GM21515 (cell line): ENCODE measurements around the gene NBPF1.
"Not testable (repeated sequence)": the region's sequence is repeated elsewhere in the genome, so short reads cannot be mapped to it uniquely, and the experiment has no call there.

Experiments used
- ATAC-seq: cut with Tn5 transposase; IDR thresholded peaks from one replicate; pipeline ENCODE4 v1.9.1; 2021; ENCODE audit not compliant: unreplicated experiment

Gene NBPF1

DNA sequence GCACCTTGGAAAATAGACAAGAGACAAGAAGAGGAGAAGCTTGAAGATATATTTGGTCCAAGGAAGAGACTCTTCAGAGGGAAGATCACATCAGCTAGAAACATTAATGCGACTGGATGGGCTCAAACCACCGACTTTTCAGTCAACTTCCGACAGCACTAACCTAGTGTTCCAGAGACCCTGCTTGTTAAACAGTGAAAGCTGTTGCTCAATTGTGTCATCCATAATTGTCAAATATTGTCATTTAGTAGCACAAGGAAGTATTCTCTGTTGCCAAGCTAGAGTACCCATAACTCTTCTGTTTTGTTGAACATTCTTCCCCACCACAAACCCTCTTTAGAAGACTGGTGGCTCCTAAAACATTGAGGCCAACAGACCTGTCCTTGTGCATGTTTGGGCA lies 56.3 kb downstream of the NBPF1 start:
- ATAC-seq: not testable (repeated sequence)

DNA sequence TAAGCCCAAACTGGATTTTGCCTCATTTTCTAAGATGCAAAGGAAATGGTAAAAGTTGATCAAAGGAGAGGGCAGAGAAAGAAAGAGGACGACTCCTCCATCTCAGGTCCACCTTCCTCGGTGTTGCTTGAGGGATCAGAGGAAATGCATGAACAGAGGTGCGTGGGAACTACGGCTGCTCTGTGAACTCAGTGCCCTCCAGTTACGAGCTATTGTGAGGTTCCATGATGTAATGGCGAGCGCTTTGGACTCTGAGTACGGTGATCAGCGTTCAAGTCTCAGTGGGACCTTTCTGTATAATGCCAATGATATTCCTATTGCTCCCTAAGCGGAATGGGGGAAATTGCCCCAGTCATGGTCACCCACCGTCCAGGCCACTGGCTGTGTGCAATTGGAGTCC lies 60.1 kb downstream of the NBPF1 start:
- not testable (repeated sequence) for ATAC-seq

DNA sequence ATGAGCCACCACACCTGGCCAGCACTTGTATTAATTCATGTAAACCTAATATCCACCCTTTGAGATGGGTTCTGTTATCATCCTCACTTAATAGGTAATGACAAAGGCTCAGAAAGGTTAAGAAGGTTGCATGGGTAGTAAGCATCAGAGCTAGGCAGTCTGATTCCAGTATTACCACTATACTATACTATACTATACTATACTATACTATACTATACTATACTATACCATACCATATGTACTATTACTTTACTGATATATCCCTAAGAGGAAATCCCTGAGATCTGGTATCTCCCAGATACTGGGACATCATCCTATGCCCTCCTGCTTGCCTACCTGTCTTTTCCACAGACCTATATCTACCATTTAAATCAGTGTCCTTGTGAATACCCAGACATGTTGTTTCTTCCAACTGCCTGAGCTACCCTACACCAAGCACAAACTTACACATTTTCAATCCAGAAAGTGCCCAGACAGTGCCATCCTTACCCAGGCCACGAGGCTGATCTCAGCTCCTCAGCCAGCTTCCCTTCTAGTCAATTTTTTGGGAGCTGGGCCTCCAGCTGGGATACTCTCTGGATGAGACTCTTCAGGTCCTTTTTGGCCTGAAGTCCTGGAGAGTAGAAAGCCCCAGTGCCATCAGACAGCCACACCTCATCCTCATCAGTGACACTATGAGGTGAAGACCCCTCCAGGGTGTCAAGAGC lies 63.0 kb downstream of the NBPF1 start:
- ATAC-seq: not testable (repeated sequence)

DNA sequence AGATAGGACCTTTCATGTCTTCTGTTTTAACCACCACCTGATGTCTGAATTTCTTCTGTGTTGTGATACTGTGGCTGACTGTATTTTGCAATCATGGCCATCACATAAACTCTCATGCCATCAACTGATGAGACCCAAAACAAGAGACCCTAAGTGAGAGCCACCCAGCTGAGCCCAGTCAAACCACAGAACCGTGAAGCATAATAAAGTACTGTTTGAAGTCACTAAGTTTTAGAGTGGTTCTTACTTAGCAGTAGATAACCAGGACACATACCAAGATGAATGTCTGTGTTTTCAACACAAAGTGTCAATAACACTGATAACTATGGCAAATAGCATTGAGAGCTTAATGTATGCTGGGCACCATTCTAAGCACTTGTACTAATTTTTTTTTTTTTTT lies 63.8 kb downstream of the NBPF1 start:
- ATAC-seq: not testable (repeated sequence)

DNA sequence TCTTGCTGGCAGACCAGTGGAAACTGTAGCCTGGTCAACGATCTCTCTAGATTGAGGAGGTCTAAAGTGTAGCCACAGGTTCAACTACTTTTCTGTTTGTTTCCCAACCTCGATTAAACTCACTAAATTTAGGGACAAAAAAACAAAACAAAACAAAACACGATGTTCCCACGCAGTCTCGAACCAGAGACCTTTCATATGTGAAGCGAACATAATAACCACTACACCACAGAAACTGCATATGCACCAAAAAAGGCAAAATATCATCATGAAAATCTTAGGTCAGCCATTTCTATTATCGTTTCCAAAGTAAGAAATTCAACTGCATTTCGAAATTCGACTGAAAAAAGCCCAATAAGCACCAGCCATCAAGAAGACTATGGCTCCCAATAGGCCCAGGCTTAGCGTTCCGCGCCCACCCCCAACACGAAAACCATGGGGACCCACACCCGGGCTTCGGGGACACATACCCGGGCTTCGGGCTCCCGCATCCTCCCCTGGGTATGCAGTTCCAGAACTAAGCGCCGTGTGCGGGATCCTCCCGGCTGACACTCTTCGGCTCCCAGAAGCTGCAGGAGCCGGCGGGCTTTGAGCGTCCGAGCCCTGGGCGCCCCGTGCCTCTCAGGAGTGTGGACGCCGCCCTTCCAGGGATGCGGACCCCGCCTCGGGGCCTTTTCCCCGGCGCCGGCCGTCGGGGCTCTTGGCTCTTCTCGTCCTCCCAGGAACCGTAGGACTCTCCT lies 65.7 kb downstream of the NBPF1 start:
- not testable (repeated sequence) for ATAC-seq

DNA sequence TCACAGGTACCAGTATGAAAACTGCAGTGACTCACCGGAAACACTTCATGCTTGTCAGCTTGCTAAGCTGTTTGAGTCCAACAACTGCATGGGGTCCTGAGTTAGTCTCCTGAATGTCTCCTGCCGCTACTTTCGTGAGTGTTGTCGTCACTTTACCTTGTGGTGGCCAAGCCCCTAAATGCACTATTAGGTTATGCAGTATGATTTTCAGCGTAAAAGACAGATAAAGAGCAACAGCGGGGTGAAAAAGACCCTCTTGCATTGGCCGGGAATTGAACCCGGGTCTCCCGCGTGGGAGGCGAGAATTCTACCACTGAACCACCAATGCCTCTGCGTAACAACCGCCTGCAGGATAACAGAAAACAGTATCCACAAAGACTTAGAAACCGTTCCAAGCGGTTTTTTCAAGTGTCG lies 67.7 kb downstream of the NBPF1 start:
- not testable (repeated sequence) for ATAC-seq

DNA sequence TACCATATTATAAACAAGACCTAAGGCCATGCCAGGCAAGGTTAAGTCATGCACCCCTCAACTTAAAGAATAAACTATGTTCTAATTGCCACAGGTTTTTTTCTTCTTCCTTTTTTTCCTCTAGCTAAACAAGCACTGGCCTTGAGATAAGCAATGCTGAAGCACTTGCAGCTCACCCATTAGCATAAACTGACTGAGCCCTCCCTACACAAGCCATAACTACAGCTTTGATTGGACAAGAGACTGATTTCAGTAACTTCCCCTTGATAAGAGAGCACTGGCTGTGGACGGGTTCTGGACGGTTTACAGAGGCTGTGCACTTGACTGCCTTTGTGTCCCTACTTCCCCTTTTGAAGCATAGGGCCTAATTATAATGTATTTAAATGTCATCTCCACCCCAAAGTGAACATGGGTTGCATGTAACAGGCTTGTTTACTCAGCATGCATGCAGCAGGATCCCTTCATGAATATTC lies 72.9 kb downstream of the NBPF1 start:
- not testable (repeated sequence) for ATAC-seq

DNA sequence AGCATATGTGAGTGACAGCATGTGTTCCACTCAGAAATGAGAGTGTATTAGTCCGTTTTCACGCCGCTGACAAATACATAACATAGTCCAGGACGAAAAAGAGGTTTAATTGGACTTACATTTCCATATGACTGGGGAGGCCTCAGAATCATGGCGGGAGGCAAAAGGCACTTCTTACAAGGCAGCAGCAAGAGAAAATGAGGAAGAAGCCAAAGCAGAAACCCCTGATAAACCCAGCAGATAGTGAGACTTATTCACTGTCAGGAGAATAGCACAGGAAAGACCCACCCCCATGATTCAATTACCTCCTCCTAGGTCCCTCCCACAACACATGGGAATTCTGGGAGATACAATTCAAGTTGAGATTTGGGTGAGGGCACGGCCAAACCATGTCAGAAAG lies 75.8 kb downstream of the NBPF1 start:
- ATAC-seq: not testable (repeated sequence)

DNA sequence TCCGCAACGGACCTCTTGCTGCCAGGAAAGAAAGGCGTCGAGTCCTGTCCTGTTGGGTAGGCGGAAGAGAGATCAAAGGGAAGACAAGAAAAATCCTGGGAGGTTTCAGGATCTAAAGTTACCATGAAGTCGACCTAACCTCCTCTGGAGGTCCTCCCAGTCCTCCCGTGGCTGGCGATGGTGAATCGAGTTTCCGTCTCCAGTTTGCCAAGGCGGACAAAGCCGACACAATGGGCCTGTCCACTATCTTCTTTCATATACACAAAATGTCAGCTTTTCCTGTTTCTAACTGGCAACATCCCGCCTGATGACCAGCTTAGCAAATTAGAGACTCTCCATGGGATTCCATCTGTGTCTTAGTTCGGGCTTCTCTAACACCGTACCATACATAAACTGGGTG lies 76.6 kb downstream of the NBPF1 start:
- ATAC-seq: not testable (repeated sequence)

DNA sequence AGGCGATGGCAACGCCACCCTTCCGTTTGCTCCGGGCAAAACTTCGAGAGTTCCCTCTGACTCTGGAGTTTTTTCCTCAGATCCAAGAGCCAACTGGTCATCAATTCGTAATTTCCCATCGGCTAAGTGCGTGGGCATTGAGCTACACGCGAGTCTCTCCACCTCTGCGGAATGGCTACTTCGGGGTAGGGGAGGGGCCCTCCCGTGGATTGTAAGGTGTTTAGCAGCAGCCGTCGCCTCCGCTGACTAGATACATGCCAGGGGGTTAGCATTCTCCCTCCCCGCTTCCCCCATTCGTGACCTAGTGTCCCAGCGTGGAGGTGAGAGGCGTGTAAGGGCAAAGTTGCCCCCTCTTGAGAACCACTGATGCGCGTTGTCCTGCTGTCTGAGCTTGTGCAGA lies 77.5 kb downstream of the NBPF1 start:
- ATAC-seq: not testable (repeated sequence)

DNA sequence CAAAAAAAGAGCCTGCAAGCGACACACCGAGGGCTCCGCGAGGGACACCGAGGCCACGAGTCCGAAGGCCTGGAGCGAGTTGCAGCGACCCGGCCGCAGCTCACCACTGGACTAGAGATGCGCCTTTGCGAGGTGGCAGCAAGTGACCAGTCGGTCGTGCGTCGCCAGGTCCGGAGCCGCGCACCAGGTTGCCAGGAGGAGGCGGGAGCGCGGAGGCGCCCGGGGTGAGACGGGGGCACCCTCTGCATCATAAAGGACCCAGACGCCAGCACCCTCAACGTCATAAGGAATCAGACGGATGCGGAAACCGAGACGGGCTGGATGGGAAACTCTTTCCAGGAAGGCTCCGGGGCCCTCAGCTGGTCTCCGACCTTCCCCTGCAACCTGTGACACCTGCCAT lies 77.9 kb downstream of the NBPF1 start:
- not testable (repeated sequence) for ATAC-seq

DNA sequence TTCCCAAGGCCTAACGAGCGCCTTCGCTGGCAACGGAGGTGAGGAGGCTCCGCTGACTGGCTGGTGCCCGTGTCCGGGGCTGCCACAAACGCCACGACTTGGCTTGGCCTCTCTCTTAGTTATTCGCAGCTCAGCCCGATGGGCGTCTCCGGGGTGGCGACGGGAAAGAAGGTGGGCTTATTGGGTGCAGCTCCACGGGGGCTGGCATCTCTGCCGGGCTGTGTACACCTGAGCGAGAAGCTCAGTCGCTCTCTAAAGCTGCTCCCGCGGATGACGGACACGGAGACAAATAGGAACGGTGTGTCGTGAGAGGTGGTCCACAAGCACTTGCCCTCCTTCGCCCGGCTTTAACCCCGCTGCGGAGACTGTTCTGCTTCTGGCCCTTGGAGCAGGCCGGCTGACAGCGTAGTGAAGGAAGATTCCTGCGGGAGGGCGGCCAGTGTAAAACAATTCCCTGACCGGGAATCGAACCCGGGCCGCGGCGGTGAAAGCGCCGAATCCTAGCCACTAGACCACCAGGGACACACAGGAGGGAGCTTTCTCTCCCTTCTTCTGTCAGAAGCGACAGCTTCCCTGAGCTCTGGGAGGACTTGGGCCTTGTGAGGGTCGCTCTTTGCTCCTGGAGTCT lies 78.4 kb downstream of the NBPF1 start:
- ATAC-seq: not testable (repeated sequence)

DNA sequence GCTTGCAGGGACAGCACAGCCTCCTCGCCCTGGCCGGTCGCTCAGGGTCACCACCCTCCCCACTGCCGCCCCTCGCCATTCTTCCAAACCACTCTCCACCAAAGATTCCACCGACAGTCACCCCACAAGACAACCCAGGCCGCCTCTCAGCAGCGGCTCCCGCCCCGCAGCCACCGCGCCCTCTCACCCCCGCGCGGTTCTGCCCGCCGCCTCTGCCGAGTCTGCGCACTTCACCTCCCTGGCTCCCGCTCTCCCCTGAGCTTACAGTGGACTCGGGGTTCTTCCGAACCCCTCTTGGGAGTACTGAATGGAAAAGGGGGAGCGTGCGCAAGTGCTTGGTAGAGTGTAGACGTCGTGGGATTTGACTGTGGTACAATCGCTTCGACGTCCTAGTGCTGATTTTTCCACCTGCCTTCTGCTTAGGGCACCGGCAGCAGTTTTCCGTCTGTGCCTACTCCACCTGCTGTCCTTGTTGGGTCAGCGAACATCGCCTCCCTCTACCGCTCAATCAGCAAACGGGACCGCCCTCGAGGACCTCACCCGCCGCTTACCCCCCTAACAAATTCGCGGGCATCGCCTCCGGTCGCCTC lies 79.0 kb downstream of the NBPF1 start:
- ATAC-seq: not testable (repeated sequence)

DNA sequence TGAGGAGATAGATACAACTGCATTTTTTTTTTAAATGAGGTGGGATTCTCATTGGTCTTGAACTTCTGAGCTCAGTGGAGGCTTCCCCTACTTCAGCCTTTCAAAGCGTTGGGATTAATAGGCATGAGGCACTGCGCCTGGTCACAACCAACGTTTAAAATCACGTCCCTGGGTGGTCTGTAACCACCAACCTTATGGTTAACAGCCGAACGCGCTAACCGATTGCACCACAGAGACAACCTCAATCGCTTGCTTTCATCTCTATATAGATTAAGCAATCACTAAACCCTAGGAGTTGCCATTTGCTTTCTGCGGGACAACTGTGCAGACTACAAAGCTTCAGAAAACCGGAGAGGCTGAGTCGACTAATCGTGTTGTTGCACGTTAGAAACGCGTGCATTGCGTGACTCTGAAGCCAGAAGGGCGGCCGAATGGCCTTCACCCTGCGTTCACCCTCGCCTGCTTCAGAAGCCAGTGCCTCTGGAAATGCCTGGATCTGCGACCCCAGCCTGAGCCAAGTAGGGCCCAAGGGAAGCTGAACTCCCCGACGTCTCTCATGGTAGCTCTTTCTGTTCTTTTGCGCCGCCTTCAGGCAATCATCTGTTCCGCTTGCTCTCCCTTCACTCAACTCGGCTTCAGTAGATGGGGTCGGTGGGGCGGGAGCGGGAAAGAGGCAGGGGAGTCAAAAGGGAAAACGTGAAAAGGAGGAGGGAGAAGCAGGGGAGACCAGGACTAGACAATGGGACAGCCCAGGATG lies 81.0 kb downstream of the NBPF1 start:
- not testable (repeated sequence) for ATAC-seq

DNA sequence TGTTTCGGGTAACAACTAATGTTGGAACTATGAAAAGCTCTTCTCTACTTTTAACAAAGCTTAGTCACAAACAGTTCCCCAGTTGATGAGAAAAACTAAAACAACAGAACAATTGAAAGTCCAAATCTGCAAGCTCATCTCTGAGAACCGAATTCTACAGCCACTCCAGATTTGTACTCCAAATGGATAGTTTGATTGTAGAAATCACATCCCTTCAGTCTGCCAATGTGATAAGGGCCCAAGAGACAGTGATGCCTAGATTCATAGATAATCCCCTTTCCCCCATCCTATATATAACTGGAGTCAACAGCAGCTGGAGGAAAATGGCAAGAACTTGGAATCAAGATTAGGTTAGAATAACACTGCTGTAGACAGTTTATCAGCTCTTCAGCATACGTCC lies 85.0 kb downstream of the NBPF1 start:
- ATAC-seq: not testable (repeated sequence)

DNA sequence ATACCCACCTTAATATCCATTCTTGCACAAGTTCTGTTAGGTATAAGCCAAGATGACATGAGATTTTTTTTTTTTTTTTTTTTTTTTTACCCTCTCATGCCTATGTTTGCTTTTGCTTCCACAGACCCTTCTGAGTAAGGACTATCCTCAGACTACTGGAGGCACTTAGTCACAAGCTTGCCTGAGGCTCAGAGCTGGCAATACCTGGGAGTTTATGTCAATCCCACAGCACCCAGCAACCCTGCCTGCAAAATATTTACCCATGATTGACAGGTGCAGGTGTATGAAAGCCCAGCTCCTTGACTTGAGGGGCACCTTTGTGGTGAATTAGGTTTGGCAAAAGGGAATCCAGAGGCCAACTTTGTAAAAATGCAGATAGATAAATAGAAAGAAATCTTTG lies 87.6 kb downstream of the NBPF1 start:
- not testable (repeated sequence) for ATAC-seq

DNA sequence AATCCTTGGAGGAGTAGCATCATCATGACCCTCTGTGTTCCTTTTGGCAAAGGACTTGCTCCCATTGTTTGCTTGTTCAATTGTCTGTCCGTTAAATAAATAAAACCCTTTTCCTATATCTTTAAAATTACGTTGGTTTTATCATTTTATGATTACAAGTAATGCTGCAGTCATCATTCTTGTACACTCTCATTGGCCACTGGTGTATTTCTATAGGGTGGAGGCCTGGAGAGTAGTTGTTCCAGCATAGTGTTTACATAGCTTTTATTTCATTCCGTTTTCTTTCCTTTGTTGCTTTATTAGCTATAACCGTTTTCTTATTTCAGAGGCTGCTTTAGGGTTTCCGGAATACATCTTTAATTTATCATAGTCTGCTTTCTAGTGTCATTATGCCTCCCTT lies 91.7 kb downstream of the NBPF1 start:
- not testable (repeated sequence) for ATAC-seq

DNA sequence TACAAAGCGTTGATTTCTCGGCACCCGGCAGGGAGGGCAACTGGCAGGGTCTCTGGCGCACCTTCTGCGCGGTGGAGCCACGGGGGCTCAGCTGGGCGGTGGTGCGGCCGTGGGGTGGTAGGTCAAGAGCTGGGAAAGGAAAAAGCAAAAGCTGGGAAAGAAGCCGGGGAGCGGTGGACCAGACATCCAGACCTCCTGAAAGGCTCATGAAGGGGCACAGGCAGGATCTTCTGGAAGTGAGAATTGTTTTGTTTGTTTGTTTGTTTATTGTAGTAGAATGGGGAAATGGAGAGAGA lies 92.1 kb downstream of the NBPF1 start:
- ATAC-seq: no peak

DNA sequence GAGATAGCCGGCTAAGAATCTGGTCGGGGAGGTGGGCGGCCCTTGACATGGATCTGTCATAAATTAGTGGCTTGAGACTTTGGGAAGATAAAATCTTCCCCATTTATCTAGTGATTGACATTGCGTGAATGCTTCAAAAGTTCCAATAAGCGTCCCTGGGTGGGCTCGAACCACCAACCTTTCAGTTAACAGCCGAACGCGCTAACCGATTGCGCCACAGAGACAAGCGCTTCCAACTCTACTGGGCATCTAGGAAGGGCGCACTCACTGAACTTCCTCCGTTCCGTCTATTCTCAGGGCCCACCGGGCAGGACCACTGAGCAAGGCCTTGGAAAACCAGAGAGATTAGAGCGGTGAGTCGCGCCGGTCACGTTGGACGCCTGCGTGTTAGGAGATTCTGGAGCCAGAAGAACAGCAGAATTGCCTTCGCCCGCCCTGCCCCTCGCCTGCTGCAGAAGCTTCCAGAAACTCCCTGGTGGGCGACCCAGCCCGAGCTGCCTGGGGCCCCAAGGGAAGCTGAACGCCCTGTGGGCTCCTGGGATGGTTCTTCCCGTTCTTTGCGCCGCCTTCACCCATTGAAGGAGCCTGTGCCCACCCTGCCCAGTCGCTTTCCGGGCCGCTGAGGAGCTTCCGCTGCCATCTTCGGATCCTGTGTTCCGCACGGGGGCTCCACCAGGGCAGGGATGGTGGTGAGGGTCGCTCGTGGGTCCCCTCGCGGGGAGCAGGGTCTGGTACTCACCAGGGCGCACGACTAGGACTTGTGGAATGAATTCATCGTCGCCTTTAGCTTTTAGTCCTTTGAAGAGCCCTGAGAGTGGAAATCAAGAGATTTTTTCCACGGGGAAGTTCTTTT lies 92.7 kb downstream of the NBPF1 start:
- ATAC-seq: not testable (repeated sequence)
